ENCODE results near the gene PPP1R12B.

The PPP1R12B gene

DNA sequence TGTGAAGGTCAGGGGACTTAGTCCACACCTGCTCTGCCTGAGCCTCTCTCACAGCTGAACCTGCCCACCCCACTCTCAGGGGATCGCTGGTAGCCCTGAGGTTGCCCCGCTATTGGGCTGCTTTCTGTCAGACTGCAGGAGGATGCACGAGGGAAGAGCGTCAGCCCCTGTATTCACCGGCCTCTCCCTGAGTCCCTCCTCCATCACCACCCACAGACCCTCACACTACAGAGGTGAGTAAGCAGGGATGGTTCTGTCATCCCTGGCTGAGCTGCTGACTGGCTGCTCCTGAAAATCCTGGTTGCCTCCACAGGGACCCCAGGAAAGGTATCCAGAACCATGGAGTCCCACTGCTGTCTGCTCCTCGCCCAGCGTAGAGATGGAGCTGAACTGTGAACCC, 243.0 kb downstream of the PPP1R12B start:
- Histone ChIP-seq H3K27ac (ENCODE audit: low read depth, low read length) (no peak overlapping the region), H3K79me2 (ENCODE audit: control insufficient read depth, low read length) (no peaks in the 10 kb centered on the region), H4K20me1 (ENCODE audit: control insufficient read depth, insufficient read depth, low read depth, low read length) (no peaks in the 10 kb centered on the region), H3K9me3 (ENCODE audit: control insufficient read depth, insufficient read depth, low read length) (no peaks in the 10 kb centered on the region), H3K9me2 (replicated peaks; ENCODE audit: control insufficient read depth, low read length) (no peaks in the 10 kb centered on the region), H3K4me2 (ENCODE audit: low read length) (no peak overlapping the region), H3K4me3 (ENCODE audit: low read length) (no peak overlapping the region), H3K4me1 (ENCODE audit: control insufficient read depth, low read length) (peaks cover 13% of the 10 kb centered on the region), H3K36me3 (ENCODE audit: control insufficient read depth, low read length) (no peaks in the 10 kb centered on the region), H3K27me3 (ENCODE audit: control insufficient read depth, low read length) (peaks cover 9% of the 10 kb centered on the region), H3F3A (ENCODE audit: control insufficient read depth, insufficient read depth) (no peaks in the 10 kb centered on the region)
- TF ChIP-seq EZH2phosphoT487 (IDR thresholded peaks at IDR 0.05; ENCODE audit: borderline replicate concordance, low read length) = no peak
- TF ChIP-seq, protein P1, sequence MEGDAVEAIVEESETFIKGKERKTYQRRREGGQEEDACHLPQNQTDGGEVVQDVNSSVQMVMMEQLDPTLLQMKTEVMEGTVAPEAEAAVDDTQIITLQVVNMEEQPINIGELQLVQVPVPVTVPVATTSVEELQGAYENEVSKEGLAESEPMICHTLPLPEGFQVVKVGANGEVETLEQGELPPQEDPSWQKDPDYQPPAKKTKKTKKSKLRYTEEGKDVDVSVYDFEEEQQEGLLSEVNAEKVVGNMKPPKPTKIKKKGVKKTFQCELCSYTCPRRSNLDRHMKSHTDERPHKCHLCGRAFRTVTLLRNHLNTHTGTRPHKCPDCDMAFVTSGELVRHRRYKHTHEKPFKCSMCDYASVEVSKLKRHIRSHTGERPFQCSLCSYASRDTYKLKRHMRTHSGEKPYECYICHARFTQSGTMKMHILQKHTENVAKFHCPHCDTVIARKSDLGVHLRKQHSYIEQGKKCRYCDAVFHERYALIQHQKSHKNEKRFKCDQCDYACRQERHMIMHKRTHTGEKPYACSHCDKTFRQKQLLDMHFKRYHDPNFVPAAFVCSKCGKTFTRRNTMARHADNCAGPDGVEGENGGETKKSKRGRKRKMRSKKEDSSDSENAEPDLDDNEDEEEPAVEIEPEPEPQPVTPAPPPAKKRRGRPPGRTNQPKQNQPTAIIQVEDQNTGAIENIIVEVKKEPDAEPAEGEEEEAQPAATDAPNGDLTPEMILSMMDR (IDR thresholded peaks at IDR 0.05; ENCODE audit: low read depth, low read length, poor library complexity, severe bottlenecking) = no peak

DNA sequence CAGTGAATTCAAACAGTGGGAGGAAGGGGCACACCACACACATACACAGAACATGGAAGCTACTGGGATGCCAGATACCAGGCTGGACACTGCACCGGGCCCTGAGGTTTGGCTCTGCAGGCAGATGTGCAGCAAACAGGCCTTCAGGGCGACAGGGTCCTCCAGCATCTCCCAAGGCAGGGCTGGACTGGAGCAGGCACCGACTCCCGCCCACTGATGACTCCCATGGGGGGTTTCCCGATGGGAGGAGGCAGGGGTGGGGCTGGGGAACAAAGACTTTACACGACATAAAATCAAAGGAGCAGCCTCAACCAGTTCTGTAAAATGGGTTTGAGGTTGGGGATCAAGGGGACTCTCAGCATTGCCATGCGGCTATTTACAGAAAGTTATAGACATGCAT, 243.6 kb downstream of the PPP1R12B start:
- H3K9me2 ChIP-seq (replicated peaks; ENCODE audit: control insufficient read depth, low read length) = no peaks in the 10 kb centered on the region
- no peak for TF ChIP-seq EZH2phosphoT487 (IDR thresholded peaks at IDR 0.05; ENCODE audit: borderline replicate concordance, low read length)
- TF ChIP-seq, protein P1 (IDR thresholded peaks at IDR 0.05; ENCODE audit: low read depth, low read length, poor library complexity, severe bottlenecking) = no peak
- no peaks in the 10 kb centered on the region for H4K20me1 ChIP-seq (ENCODE audit: control insufficient read depth, insufficient read depth, low read depth, low read length)
- no peak overlapping the region for H3K27ac ChIP-seq (ENCODE audit: low read depth, low read length)
- H3K4me1 ChIP-seq (ENCODE audit: control insufficient read depth, low read length) = peaks cover 16% of the 10 kb centered on the region
- H3K79me2 ChIP-seq (ENCODE audit: control insufficient read depth, low read length) = no peaks in the 10 kb centered on the region
- H3K4me3 ChIP-seq (ENCODE audit: low read length) = no peak overlapping the region
- no peaks in the 10 kb centered on the region for H3K9me3 ChIP-seq (ENCODE audit: control insufficient read depth, insufficient read depth, low read length)
- no peaks in the 10 kb centered on the region for H3K36me3 ChIP-seq (ENCODE audit: control insufficient read depth, low read length)
- H3K4me2 ChIP-seq (ENCODE audit: low read length) = no peak overlapping the region
- peaks cover 9% of the 10 kb centered on the region for H3K27me3 ChIP-seq (ENCODE audit: control insufficient read depth, low read length)
- no peaks in the 10 kb centered on the region for H3F3A ChIP-seq (ENCODE audit: control insufficient read depth, insufficient read depth)

DNA sequence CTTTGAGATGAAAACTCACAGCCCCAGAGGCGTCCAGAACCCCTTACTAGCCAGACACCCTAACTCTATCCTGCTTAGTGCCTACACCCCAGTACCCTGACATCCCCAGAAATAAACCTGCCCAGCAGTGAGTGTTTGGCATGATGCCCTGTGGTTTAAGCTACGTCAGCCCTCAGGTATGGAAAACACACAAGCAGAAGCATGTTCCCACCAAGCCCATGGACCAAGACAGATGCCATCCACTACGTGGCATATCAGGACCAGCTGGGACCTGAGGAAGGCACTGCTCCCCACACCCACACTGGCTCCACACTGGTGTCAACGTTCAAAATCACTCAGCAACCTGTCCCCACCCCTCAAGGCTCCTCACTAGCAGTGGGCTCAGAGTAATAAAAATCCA, 245.3 kb downstream of the PPP1R12B start:
- H3K36me3 ChIP-seq (ENCODE audit: control insufficient read depth, low read length) = no peaks in the 10 kb centered on the region
- no peak overlapping the region for H3K27ac ChIP-seq (ENCODE audit: low read depth, low read length)
- H3K4me1 ChIP-seq (ENCODE audit: control insufficient read depth, low read length) = peaks cover 17% of the 10 kb centered on the region
- H3K4me3 ChIP-seq (ENCODE audit: low read length) = no peak overlapping the region
- TF ChIP-seq, protein P1 (IDR thresholded peaks at IDR 0.05; ENCODE audit: low read depth, low read length, poor library complexity, severe bottlenecking) = no peak
- TF ChIP-seq EZH2phosphoT487 (IDR thresholded peaks at IDR 0.05; ENCODE audit: borderline replicate concordance, low read length) = no peak
- no peaks in the 10 kb centered on the region for H4K20me1 ChIP-seq (ENCODE audit: control insufficient read depth, insufficient read depth, low read depth, low read length)
- H3K27me3 ChIP-seq (ENCODE audit: control insufficient read depth, low read length) = peaks cover 9% of the 10 kb centered on the region
- no peaks in the 10 kb centered on the region for H3K9me3 ChIP-seq (ENCODE audit: control insufficient read depth, insufficient read depth, low read length)
- no peaks in the 10 kb centered on the region for H3K79me2 ChIP-seq (ENCODE audit: control insufficient read depth, low read length)
- H3K9me2 ChIP-seq (replicated peaks; ENCODE audit: control insufficient read depth, low read length) = no peaks in the 10 kb centered on the region
- no peaks in the 10 kb centered on the region for H3F3A ChIP-seq (ENCODE audit: control insufficient read depth, insufficient read depth)
- H3K4me2 ChIP-seq (ENCODE audit: low read length) = no peak overlapping the region

DNA sequence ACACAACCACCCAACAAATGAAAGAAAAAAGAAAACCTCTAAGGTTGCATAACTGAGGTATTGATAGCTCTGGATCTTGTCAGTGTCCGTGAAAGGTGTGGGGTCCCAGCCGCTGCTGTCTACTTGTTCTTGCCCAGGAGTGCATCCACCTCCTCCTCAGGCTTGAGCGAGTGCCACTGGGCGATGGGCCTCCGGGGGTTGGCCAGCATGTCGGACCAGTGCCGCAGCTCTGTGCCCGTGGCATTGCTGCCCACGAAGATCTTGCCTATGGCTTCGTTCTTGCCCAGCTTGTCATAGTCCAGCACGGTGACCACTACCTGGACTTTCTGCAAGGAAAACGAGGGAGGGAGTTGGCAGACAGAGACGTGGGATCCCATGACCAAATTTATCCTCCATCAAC, 248.1 kb downstream of the PPP1R12B start:
- H3K4me2 ChIP-seq (ENCODE audit: low read length) = no peak overlapping the region
- no peak overlapping the region for H3K4me3 ChIP-seq (ENCODE audit: low read length)
- no peaks in the 10 kb centered on the region for H4K20me1 ChIP-seq (ENCODE audit: control insufficient read depth, insufficient read depth, low read depth, low read length)
- H3K79me2 ChIP-seq (ENCODE audit: control insufficient read depth, low read length) = no peaks in the 10 kb centered on the region
- no peaks in the 10 kb centered on the region for H3K36me3 ChIP-seq (ENCODE audit: control insufficient read depth, low read length)
- no peaks in the 10 kb centered on the region for H3K9me3 ChIP-seq (ENCODE audit: control insufficient read depth, insufficient read depth, low read length)
- no peak for TF ChIP-seq EZH2phosphoT487 (IDR thresholded peaks at IDR 0.05; ENCODE audit: borderline replicate concordance, low read length)
- TF ChIP-seq, protein P1 (IDR thresholded peaks at IDR 0.05; ENCODE audit: low read depth, low read length, poor library complexity, severe bottlenecking) = no peak
- H3K27me3 ChIP-seq (ENCODE audit: control insufficient read depth, low read length) = peaks cover 26% of the 10 kb centered on the region
- H3K4me1 ChIP-seq (ENCODE audit: control insufficient read depth, low read length) = peaks cover 8% of the 10 kb centered on the region
- H3K27ac ChIP-seq (ENCODE audit: low read depth, low read length) = no peak overlapping the region
- no peaks in the 10 kb centered on the region for H3K9me2 ChIP-seq (replicated peaks; ENCODE audit: control insufficient read depth, low read length)
- no peaks in the 10 kb centered on the region for H3F3A ChIP-seq (ENCODE audit: control insufficient read depth, insufficient read depth)
